K562 (cell line): ENCODE results near the gene PTTG2. TPM values are rescaled to one million over a fixed set of nuclear protein-coding genes. Genes with fewer than 3 reads are reported as not detected.

Source experiments
- ATAC-seq: fragments of 200-7000 bp; cut with Tn5 transposase; 3 replicates; pipeline ENCODE4 v1.9.1; 2020; ENCODE audit warnings: moderate library complexity
- BruUV-seq: library from RNA; stranded (reverse); fragments of 400-500 nt; replicated peaks from 2 replicates; lab custom pipeline; 2021; lab: Mats Ljungman, UMichigan
- CTCF ChIA-PET: fragments of 300-600 bp; formaldehyde crosslinking; extraction: SDS; loops from one replicate; lab custom pipeline; 2021; ENCODE audit warnings: low intra/inter-chr PET ratio; lab: Yijun Ruan, JAX
- POLR2A ChIA-PET: fragments of 300-600, 350-650 bp; sonication (Branson Sonifier 250); formaldehyde crosslinking; extraction: SDS; loops from one replicate; lab custom pipeline; 2021; ENCODE audit warnings: antibody characterized with exemption, inconsistent platforms; lab: Yijun Ruan, JAX
- DNase-seq, 4 experiments: peaks; one replicate each; pipeline versions ENCODE4 v3.0.0 to v3.0.0-alpha.2; 2011 to 2018; ENCODE audit warnings: low spot score in 3 of 4, mixed read lengths in 3 of 4; ENCODE audit errors: extremely low read depth in 1 of 4
- FAIRE-seq: peaks from 2 replicates; lab custom pipeline; 2011; peaks lifted over from hg19 to GRCh38; lab: Jason Lieb, UNC
- H2AFZ ChIP-seq: 2 replicates; pipeline ENCODE4 v1.6.0; 2011; ENCODE audit warnings: low read depth, low read length, control low read depth, inconsistent platforms
- H3K27ac ChIP-seq: fragments of 200-600 bp; 3 replicates; pipeline ENCODE4 v1.8.0; 2011; ENCODE audit warnings: low read depth, mild to moderate bottlenecking, control low read depth, inconsistent platforms, low read length, moderate library complexity, mixed read lengths; ENCODE audit errors: extremely low read depth
- H3K27me3 ChIP-seq, 2 experiments: fragments of 300-600 bp in 1 of 2; 2 replicates in 1 of 2; 3 replicates in 1 of 2; pipeline versions ENCODE4 v1.6.0 to v1.8.0; 2011; ENCODE audit warnings: inconsistent platforms in 2 of 2, low read length in 2 of 2, mild to moderate bottlenecking in 1 of 2, mixed read lengths in 1 of 2, moderate library complexity in 1 of 2; ENCODE audit not compliant: control insufficient read depth in 2 of 2, insufficient read depth in 2 of 2
- H3K36me3 ChIP-seq: fragments of 300-600 bp; 3 replicates; pipeline ENCODE4 v1.8.0; 2011; ENCODE audit warnings: mild to moderate bottlenecking, low read length, inconsistent platforms; ENCODE audit not compliant: control insufficient read depth, insufficient read depth
- H3K4me1 ChIP-seq, 2 experiments: fragments of 200-600 bp in 1 of 2; replicated peaks in 1 of 2; 2 replicates in 1 of 2; 3 replicates in 1 of 2; pipeline versions ENCODE4 v1.5.1 to v1.8.0; 2011; ENCODE audit warnings: inconsistent platforms in 2 of 2, low read length in 2 of 2, mild to moderate bottlenecking in 1 of 2, mixed read lengths in 1 of 2, moderate library complexity in 1 of 2; ENCODE audit not compliant: control insufficient read depth in 2 of 2, insufficient read depth in 2 of 2
- H3K4me2 ChIP-seq: 2 replicates; pipeline ENCODE4 v1.6.1; 2011; ENCODE audit warnings: low read length, control low read depth, inconsistent platforms, mixed read lengths; ENCODE audit not compliant: insufficient read depth
- H3K4me3 ChIP-seq: fragments of 200-600 bp; sonication (generic), shearing (Covaris generic); 2 replicates; pipeline ENCODE4 v1.5.1; 2016; ENCODE audit warnings: control low read depth, inconsistent platforms
- H3K79me2 ChIP-seq: fragments of 200-600 bp; 3 replicates; pipeline ENCODE4 v1.8.0; 2011; ENCODE audit warnings: low read length, inconsistent platforms; ENCODE audit not compliant: control insufficient read depth, insufficient read depth
- H3K9ac ChIP-seq, 2 experiments: 2 replicates each; pipeline versions ENCODE4 v1.6.0 to v1.6.1; 2011; ENCODE audit warnings: low read depth in 2 of 2, low read length in 2 of 2, control low read depth in 1 of 2, inconsistent platforms in 1 of 2, mild to moderate bottlenecking in 1 of 2, mixed read lengths in 1 of 2; ENCODE audit not compliant: insufficient read depth in 1 of 2
- H3K9me1 ChIP-seq: one replicate; pipeline ENCODE4 v1.6.0; 2011; ENCODE audit warnings: inconsistent platforms, mild to moderate bottlenecking, low read length, moderate library complexity; ENCODE audit not compliant: control insufficient read depth, insufficient read depth
- H3K9me3 ChIP-seq: replicated peaks from 2 replicates; pipeline ENCODE4 v1.5.1; 2011; ENCODE audit warnings: low read depth, low read length, inconsistent platforms; ENCODE audit not compliant: control insufficient read depth, insufficient read depth
- H4K20me1 ChIP-seq: replicated peaks from 2 replicates; pipeline ENCODE4 v1.6.1; 2011; ENCODE audit warnings: low read length, inconsistent platforms, mixed read lengths; ENCODE audit not compliant: control insufficient read depth, insufficient read depth
- CBX5 ChIP-seq: IDR thresholded peaks from 2 replicates; pipeline ENCODE4 v1.6.1; 2014; ENCODE audit warnings: low read depth, borderline replicate concordance
- HNRNPUL1 ChIP-seq: fragments of 200-400 bp; formaldehyde crosslinking; IDR thresholded peaks from 2 replicates; pipeline ENCODE4 v1.6.1; 2017; ENCODE audit warnings: low read length
- THRAP3 ChIP-seq: fragments of 450-650 bp; IDR thresholded peaks from 2 replicates; pipeline ENCODE4 v1.6.1; 2016; ENCODE audit warnings: mild to moderate bottlenecking, inconsistent platforms, borderline replicate concordance
- ZBTB1 ChIP-seq: sonication (generic); formaldehyde crosslinking; IDR thresholded peaks from 2 replicates; pipeline ENCODE4 v1.8.1; 2023; ENCODE audit warnings: missing genetic modification reagents, low read depth, mild to moderate bottlenecking, borderline replicate concordance
- ZNF655 ChIP-seq: fragments of 250-450 bp; sonication (Bioruptor Pico); IDR thresholded peaks from 2 replicates; pipeline ENCODE4 v1.5.0; 2021
- WGBS: fragments of 100-300 bp; shearing (Covaris generic); methylation state at CpG from one replicate; pipeline ENCODE4 v1.1.6; 2016; ENCODE audit warnings: low coverage, mixed read lengths; ENCODE audit not compliant: insufficient coverage; ENCODE audit errors: missing lambda C conversion rate; 5-methylcytosine and 5-hydroxymethylcytosine counted together
- in situ Hi-C: fragments of 300-500 bp; cut with MboI; formaldehyde crosslinking; loops from 4 replicates; pipeline ENCODE4 v1.15.0; 2018; ENCODE audit warnings: inconsistent platforms, mixed read lengths
- intact Hi-C: fragments of 100-400 bp; cut with micrococcal nuclease; formaldehyde crosslinking; loops from 2 replicates; pipeline ENCODE4 v1.14.2; 2022
- polyA plus RNA-seq, 8 experiments: library from polyadenylated mRNA; depleted of rRNA in 4 of 8; stranded (reverse) in 5 of 8; unstranded in 3 of 8; fragments of >200 nt; fragmentation: Nextera tagmentation in 2 of 8; fragmentation: Illumina TruSeq in 1 of 8; extraction: Ambion mirVana in 2 of 8; extraction: Trizol in 1 of 8; gene quantifications; 2 replicates each; pipeline versions ENCODE4 v1.2.1 to v1.2.3, GENCODE V29; 2011 to 2014; ENCODE audit warnings: inconsistent platforms in 1 of 8, missing spikeins in 1 of 8
- total RNA-seq, 7 experiments: library from RNA; depleted of rRNA in 6 of 7; stranded (reverse); fragments of >200 nt in 6 of 7; fragmentation: Illumina TruSeq in 2 of 7; extraction: Trizol in 2 of 7; gene quantifications; 2 replicates each; pipeline versions ENCODE4 v1.2.1 to v1.2.3, GENCODE V29; 2011 to 2021; ENCODE audit warnings: low replicate concordance in 1 of 7

The PTTG2 gene
- total and polyA plus RNA-seq, 9 of the 15 experiments (the other 6 are each of a cell fraction or from before 2014, with no cell fraction given) = not detected

DNA sequence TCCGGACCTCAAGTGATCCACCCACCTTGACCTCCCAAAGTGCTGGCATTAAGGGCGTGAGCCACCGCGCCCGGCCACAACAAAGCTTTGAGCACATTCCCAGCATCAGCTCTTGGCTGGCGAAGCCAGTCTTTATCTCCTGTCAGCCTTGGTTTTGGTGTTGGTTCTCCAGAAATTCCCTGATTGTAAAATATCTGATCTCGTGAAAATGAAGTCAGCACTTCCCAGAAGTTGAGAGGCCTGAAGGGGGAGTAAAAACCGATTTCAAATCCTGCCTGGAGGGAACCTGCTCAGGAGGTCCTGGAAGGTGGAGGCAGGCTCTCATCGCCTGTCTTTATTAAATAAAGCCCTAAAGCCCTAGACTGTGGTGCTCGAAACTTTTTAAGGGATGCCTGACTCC, 33.6 kb downstream of the PTTG2 start:
- no peaks in the 10 kb centered on the region for H3K9me1 ChIP-seq
- DNase-seq (no peak), ATAC-seq (no peak; the same call in 2 of the 3 replicates)
- peaks cover 11 to 12% of the 10 kb centered on the region in 2 experiments; a peak in 4 of 5 replicates for H3K27me3 ChIP-seq
- no peak overlapping the region for H3K27ac ChIP-seq
- peaks cover 6% of the 10 kb centered on the region; the same call in 1 of the 2 replicates for H4K20me1 ChIP-seq
- no peak overlapping the region for H3K4me3 ChIP-seq
- H3K36me3 ChIP-seq = no peaks in the 10 kb centered on the region
- intact Hi-C loops = no loop called here
- H3K4me1 ChIP-seq = peaks cover 3 to 7% of the 10 kb centered on the region in 2 experiments; a peak in 3 of 5 replicates
- H2AFZ ChIP-seq = no peak overlapping the region
- no peaks in the 10 kb centered on the region for H3K9me3 ChIP-seq
- no peak overlapping the region for H3K4me2 ChIP-seq
- POLR2A ChIA-PET = interaction anchor here (0.6 kb wide), 1 partner anchor 14 kb away, joined by 4 read pairs; no protein-coding TSS in a partner anchor
- in situ Hi-C loops = no loop called here
- 23% methylated on average over 10 of the region's 10 CpGs for WGBS
- no peak overlapping the region for H3K9ac ChIP-seq
- no peaks in the 10 kb centered on the region for H3K79me2 ChIP-seq
- TF ChIP-seq CBX5 = no peak
- TF ChIP-seq THRAP3 = no peak
- TF ChIP-seq ZNF655 (CRISPR knock-in tag) = no peak
- no peak for TF ChIP-seq ZBTB1 (CRISPR knock-in tag)
- no peak for TF ChIP-seq HNRNPUL1
- TF ChIP-seq, all 486 proteins: peak for 0
- no TSS peak for BruUV-seq
- CTCF ChIA-PET = no interaction called here
- no peak for FAIRE-seq
